Neutrophil (primary cell): ENCODE results near the gene ARHGEF4.

ENCODE experiments used
- H3K27ac ChIP-seq: fragments of 200-600 bp; sonication (generic); 2 replicates; pipeline ENCODE4 v1.5.1; 2016; ENCODE audit warnings: mild to moderate bottlenecking, moderate library complexity
- H3K27me3 ChIP-seq: fragments of 200-600 bp; sonication (generic); 2 replicates; pipeline ENCODE4 v1.6.0; 2016; ENCODE audit warnings: mild to moderate bottlenecking
- H3K36me3 ChIP-seq: fragments of 200-600 bp; sonication (generic); 2 replicates; pipeline ENCODE4 v1.5.1; 2017
- H3K4me1 ChIP-seq, 2 experiments: fragments of 200-600 bp in 1 of 2; sonication (generic) in 1 of 2; 1 replicate in 1 of 2; 2 replicates in 1 of 2; pipeline versions ENCODE4 v1.5.1 to v1.6.1; 2013 to 2016; ENCODE audit warnings: low read depth in 1 of 2, low read length in 1 of 2, mild to moderate bottlenecking in 1 of 2, moderate library complexity in 1 of 2; ENCODE audit not compliant: control insufficient read depth in 1 of 2, insufficient read depth in 1 of 2
- H3K4me3 ChIP-seq, 2 experiments: fragments of 200-600 bp in 1 of 2; sonication (generic) in 1 of 2; 1 replicate in 1 of 2; 2 replicates in 1 of 2; pipeline ENCODE4 v1.5.1; 2013 to 2016; ENCODE audit warnings: low read depth in 1 of 2, low read length in 1 of 2, mild to moderate bottlenecking in 1 of 2, moderate library complexity in 1 of 2
- H3K9me3 ChIP-seq: fragments of 200-600 bp; sonication (generic); 2 replicates; pipeline ENCODE4 v1.5.1; 2016
- TF ChIP-seq, protein P1 (sequence below): fragments of 200-600 bp; sonication (generic); IDR thresholded peaks from 2 replicates; pipeline ENCODE4 v1.5.1; 2016; ENCODE audit warnings: antibody characterized with exemption

ARHGEF4 gene

DNA sequence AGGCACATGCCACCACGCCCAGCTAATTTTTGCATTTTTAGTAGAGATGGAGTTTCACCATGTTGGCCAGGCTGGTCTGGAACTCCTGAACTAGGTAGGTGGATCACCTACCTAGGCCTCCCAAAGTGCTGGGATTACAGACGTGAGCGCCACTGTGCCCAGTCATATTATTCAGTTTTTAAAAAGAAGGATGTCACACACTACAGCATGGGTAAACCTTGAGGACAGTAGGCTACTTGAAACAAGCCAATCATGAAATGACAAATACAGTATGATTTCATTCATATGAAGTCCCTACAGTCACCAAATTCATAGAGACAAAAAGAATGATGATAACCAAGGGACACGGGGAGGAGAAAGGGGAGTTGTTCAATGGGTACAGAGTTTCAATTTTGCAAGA, 31.1 kb upstream of the ARHGEF4 start:
- H3K4me1 ChIP-seq = no peaks in the 10 kb centered on the region
- TF ChIP-seq, protein P1, sequence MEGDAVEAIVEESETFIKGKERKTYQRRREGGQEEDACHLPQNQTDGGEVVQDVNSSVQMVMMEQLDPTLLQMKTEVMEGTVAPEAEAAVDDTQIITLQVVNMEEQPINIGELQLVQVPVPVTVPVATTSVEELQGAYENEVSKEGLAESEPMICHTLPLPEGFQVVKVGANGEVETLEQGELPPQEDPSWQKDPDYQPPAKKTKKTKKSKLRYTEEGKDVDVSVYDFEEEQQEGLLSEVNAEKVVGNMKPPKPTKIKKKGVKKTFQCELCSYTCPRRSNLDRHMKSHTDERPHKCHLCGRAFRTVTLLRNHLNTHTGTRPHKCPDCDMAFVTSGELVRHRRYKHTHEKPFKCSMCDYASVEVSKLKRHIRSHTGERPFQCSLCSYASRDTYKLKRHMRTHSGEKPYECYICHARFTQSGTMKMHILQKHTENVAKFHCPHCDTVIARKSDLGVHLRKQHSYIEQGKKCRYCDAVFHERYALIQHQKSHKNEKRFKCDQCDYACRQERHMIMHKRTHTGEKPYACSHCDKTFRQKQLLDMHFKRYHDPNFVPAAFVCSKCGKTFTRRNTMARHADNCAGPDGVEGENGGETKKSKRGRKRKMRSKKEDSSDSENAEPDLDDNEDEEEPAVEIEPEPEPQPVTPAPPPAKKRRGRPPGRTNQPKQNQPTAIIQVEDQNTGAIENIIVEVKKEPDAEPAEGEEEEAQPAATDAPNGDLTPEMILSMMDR = no peak
- no peak overlapping the region for H3K4me3 ChIP-seq
- no peaks in the 10 kb centered on the region for H3K9me3 ChIP-seq
- peaks cover 25% of the 10 kb centered on the region for H3K27me3 ChIP-seq
- no peak overlapping the region for H3K27ac ChIP-seq
- H3K36me3 ChIP-seq = no peaks in the 10 kb centered on the region

DNA sequence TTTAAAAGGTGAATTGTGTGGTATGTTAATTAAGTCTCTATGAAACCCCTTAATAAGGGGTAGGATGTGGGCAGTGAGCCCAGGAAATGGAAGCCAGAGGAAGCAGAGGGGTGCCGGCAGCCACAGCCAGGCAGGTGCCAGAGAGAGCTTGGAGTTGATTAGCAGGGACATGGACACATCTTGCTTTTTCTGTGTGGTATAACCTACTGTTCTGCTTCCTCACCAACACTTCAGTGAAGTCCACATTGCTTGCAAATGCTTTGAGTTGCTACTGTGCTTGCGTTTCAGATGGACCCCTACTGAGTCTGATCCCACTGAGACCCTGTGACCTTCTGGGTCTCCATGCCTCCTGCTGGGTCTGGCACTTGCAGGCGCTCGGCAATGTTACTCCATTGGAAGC, 30.3 kb upstream of the ARHGEF4 start:
- TF ChIP-seq, protein P1 = no peak
- Histone ChIP-seq H3K27ac (no peak overlapping the region), H3K4me1 (no peaks in the 10 kb centered on the region), H3K9me3 (no peaks in the 10 kb centered on the region), H3K27me3 (peaks cover 25% of the 10 kb centered on the region), H3K36me3 (no peaks in the 10 kb centered on the region), H3K4me3 (no peak overlapping the region)

DNA sequence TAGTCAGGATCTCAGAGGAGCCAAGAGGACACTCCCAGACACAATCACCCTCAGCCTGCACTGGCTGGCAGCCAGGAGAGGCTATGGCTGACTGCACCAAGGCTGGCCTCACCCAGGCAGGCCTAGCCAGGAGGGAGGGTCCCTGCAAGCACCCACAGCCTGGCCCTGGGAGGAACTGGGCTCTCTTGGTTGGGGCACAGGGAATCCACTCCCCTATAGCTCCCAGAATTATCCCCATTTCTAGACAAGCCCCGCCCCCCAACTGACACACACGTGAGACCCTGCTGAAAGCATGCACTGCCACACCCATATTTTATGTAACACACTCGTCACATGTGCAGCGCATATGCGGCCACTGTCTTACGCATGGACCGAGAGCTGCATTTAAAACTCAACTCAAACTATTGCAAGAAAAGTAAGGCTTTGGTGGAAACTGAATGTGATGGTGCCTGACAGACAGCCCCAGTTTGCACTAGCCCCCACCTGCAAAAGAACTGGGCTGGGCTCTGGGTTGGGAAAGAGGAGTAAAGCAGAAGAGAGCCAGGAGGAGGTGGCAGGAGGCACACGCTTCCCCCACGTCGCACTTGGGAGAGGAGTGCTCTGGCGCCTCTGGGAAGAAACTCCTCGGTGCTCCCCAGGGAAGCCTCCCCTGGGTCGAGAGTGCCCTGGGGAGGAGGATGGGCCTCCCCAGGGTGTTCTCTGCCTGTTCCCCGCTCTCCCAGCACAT, 28.9 kb upstream of the ARHGEF4 start:
- no peak overlapping the region for H3K4me3 ChIP-seq
- H3K36me3 ChIP-seq = no peaks in the 10 kb centered on the region
- H3K27ac ChIP-seq = no peak overlapping the region
- no peaks in the 10 kb centered on the region for H3K9me3 ChIP-seq
- TF ChIP-seq, protein P1 = no peak
- H3K27me3 ChIP-seq = peaks cover 30% of the 10 kb centered on the region
- no peaks in the 10 kb centered on the region for H3K4me1 ChIP-seq

DNA sequence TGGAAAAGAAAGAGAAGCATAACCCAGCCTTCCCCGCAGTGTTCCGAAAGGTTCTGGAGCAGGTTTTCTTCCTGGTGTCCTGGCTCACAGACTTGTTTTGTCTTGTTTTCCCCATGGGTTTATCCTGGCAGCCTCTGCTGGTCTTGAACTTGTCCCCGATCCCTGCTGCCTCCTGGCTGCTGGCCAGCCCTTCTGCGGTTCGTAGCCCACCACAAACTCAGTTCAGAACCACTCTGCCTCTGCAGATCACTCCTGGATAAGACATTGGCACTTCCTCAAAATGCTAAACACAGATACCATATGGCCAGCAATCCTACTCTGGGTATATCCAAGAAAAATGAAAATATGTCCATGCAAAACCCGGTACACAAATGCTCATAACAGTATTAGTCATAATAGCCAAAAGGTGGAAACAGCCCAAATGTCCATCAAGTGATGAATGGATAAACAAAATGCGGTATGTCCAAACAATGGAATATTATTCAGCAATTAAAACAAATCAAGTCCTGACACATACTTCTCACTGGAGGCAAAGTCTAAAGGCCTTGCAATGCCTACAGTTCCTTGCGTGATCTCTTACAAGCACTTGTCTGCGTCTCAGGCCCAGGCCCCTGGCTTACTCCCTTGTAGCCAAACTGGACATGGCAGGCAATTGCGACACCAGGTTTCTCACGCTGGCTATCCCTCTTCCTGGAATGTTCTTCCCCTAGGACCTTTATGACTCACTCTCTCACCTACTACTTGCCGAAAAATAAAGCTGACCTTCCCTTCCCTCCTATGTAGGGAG, 28.0 kb upstream of the ARHGEF4 start:
- H3K27ac ChIP-seq = no peak overlapping the region

DNA sequence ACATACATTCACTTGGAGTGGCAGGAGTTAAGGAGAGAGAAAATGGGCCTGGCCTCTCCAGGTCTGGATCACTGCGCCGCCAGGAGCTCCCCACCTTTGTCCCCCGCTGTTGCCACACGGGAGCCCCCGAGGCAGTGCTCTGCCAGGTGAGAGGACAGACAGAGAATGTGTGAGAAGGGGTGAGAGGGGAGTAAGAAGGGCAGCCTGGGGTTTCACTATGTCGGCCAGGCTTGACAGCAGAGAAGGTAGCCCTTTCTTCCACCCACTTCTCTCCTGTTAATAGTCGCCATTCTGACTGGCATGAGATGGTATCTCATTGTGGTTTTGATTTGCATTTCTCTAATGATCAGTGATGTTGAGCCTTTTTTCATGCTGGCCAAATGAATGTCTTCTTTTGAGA, 26.2 kb upstream of the ARHGEF4 start:
- peaks cover 27% of the 10 kb centered on the region for H3K27me3 ChIP-seq
- no peaks in the 10 kb centered on the region for H3K4me1 ChIP-seq
- H3K4me3 ChIP-seq = no peak overlapping the region
- H3K9me3 ChIP-seq = no peaks in the 10 kb centered on the region
- no peaks in the 10 kb centered on the region for H3K36me3 ChIP-seq
- H3K27ac ChIP-seq = no peak overlapping the region
- TF ChIP-seq, protein P1 = no peak

More for the DNA sequence above, 28.0 kb upstream of the ARHGEF4 start:
- Histone ChIP-seq H3K4me1 (no peaks in the 10 kb centered on the region), H3K4me3 (no peak overlapping the region), H3K36me3 (no peaks in the 10 kb centered on the region), H3K9me3 (no peaks in the 10 kb centered on the region), H3K27me3 (peaks cover 30% of the 10 kb centered on the region)
- TF ChIP-seq, protein P1 = no peak
